Kidney capillary endothelial cell (primary cell): Measurements from ENCODE around the gene PEPD.

Experiments used
- DNase-seq: peaks from one replicate; pipeline ENCODE4 v3.0.0-alpha.2; 2018; ENCODE audit warnings: low spot score

Gene PEPD

DNA sequence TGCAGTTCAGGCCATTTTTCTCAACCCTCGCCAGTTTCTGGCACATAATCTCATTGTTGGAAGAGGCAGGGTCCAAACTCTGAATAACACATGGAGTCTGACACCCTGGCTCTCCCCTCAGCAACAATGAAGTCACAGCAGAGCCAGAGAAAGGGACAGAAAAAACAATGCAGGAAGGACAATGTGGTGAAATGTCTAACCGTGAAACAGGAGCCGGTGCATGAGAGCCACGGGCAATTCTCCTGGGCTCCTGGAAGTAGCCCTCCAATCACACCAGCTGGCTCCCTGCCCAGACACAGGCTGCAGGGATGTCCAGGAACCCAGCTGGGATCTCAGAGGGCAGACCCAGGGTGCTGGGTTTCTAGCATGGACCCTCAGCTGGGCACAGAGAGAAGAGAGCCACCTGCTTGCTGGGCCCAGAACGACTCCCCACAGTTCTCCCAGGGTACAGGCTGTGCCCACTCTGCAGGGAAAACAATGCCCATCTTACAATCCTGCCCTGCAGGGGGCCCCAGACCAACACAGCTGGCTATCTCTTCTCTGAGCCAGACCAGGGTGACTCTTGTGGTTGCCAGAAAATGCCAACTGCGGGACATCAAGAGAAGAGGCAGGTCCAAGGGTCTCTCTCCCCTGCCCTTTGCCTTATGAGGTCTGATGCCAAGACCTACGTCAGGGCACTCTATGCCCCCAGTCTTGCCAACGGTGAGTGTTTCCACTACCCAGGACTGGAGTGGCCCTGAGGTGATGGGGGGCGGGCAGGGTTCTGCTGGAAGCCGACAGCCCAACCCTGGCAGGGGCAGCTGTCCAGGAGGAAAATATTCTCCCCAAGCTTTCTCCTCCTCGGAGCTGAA is 83.5 kb downstream of the PEPD start:
- DNase-seq, result peak; percentile 8

DNA sequence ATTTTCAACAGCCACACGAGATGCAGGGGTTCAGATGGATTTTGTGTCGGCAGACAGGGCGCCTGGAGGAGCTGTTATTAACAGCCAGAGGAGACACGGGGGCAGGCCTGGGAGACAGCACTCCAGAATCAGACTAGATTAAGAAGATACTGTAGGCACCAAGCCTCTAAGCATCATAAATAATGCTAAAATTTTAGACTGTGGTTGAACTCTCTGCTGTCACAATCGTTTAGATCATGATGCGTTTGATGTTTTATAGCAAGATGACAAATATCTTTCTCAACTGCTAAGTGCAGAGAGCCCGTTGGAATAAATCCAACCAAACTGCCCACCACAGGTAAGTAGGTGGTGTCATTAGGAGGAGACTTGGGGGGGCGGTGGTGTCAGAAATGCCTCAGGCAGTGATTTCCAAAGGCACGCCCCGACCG is 84.2 kb downstream of the PEPD start:
- no peak for DNase-seq

DNA sequence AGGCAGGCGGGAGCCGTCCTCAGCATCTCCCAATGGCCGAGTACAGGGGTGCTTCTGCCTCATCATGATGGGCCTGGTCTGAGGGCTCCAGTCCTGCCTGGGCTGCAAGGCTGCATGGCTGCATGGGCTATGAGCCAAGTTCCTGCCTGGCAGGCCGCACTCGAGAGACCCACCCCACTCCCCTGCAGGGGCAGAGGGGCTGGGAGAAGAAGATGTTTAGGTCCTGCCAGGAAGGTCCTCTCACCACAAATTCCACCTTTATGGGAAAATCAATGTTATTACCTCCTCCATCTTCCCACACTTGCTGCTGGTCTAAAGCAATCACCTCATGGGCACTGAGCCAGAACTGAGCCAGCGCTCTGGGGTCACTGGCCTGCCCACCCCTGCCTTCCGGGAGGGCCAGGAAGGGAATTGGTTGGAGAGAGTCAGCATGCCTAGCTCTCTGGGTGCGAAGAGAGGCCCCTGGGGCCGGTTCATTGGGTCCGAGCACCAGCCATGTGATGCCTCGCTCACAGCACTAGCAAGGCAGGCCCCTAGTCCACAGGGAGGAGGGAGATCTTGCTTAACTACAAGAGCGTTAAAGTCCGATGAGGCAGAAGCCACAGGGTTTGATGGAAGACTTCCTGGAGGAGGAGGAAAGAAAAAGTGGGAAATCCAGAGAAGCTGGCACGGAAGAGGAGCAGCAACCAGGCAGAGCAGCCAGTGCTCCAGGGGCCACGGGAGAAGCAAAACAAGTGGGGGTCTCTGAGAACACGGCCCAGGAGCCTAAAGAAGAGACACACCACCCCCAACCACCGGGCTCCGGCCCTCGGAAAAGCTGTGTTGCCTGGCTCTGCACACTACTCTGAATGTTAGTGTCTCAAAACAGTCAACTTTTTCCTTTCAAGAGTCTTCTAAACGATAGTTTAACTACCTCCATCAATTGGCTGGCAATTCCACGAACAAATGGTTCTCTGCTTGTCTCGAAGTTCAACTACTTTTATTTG is 84.9 kb downstream of the PEPD start:
- no peak for DNase-seq

DNA sequence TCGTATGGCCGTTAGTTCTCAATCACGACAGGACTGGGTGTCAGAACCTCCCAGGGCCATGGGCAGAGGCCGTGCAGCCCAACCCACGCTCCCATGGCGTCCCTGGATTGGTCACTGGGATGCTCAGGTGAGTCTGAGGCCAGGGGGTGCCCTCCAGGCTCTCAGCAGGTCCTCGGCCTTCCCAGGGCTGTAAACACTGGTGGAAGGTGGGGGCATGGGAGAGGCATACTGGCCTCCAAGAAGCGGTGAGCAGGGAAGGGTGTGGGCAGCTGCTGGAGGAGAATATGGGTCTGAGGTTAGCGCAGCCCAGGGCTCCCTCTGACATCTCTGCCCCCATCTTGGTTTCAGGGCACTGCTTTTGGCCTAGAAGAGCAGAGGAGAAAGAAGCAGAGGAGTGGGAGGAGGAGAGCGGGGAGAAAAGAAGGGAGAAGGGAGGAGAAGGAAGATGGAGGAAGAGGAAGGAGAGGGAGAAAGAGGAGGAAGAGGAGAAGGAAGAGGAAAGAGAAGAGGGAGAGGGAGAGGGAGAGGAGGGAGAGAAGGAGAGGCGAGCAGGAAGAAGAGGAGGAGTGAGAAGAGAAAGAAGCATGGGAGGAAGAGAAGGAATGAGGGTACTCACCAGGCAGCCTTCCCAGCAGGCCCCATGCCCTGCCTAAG is 85.8 kb downstream of the PEPD start:
- no peak for DNase-seq

DNA sequence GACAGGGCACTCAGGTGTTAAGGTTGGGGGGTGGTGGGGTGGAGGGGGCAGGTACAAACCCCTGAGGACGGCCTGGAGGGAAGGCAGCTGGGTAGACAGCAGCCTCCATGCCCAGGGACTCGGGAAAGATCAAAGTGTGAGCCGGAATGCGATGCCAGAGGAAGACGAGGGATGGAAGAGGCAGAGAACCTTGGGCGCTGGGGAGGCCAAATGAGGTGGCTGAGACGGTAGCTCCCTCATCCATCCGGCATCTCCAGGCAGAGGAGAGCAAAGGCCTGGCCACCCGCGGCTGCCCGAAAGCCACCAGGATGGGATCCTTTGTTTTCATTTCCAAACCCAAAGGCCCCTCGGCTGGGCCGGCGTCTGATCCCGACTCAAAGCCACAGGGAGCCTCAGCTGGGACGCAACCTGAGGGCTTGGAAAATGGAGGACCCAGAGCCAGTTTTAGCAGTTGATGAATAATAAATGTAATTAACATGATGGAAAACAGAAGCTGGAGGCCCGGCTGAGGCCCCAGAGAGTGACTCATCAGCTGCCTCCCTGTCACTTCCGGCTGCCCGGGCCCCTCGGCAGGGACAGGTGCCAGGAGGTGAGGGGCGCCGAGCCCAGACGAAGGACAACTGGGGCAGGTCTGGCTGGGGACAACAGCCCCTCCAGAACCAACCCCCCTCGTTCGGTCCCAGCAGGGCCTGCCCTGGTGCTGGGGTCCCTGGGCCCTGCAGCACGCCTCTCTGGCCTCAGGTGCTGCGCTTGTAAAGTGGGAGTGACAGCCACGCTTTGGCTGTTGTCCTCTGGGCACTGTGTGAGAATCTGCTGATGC is 86.5 kb downstream of the PEPD start:
- no peak for DNase-seq

DNA sequence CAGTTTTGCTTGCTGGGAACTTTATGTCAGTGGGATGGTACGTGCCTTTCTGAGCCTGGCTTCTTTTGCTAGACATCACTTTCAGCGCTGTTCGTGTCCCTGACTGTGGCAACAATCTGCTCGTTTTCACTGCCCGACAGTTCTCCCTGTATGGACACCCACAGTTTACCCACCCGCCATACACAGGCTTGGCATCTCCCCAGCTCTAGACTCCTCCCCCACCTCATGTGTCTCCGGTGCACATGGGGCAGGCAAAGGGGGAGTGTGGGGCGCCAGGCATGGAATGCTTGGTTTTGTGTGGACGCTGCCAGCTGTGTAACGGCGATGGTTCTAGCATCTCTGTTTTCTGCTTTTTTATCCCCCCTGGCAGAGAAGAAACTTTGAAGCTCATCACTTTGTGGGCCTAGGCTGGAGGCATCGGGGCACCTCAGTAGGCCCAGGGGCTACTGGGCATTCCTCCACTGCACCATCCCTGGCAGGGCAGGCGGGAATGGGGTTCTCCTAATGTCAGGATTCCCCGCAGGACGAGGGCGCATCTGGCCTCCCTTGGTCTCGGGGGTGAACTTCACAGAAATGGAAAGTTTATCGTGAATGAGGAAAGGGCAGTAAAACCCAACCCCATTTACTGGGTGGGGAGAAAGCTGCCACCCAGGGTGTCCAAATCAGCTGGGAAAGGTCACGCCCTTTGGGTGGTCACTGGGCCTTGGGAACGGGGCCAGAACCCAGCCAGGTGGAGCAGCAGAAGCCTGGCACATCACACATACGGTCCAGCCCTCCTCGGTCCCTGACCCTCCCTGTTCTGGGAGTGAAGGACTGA is 87.3 kb downstream of the PEPD start:
- no peak for DNase-seq

DNA sequence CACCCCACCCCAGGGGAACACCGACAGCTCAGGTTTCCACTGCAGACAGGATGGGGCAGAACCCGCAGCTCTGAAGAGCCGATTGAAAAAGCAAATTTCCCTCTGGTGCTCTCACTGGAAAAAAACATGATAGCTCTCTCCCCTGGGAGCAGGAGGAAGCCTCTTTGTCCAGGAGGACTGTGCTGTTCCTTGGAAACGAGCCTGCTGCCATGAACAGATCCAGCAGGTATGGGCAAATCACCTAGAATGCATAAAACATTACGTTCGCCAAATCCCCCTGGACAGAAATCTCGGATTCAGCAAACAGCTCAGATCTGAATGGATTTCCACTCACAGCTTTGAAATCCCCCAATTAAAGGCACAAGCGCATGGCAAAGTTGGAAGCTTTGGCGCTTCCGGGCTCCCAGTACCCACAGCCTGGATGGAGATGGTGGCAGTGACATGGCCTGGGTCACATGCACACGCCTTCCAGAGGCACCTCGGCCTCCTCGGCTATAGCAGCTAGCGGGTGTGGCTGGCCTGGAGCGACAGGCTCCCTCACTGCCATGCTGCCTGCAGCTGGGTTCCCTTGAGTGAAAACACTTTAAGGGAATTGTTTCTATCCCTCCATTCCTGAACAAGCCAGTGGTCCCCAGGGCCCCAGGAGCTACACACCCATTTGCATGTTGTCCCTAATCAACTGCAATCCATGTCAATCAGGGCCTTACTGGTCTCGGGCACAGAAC is 89.0 kb downstream of the PEPD start:
- no peak for DNase-seq

DNA sequence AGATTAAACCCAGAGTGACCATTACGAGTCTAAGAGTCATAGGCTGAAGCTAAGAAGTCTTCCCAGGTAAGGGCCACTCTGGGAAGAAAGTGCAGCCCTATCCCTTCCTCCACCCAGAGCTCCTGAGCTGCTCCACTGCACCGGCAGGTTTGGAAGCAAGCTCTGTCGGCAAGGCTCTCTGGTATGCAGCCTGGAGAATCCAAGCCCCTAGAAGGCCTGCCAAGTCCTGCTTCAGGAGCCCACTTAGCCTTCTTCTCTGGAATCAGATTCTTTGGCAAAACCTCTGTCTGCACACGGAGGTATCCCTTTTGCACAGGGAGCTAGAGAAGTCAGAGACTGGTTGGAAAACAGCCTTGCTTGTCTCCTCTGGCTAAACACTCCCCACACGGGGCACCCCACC is 89.6 kb downstream of the PEPD start:
- DNase-seq, result no peak

DNA sequence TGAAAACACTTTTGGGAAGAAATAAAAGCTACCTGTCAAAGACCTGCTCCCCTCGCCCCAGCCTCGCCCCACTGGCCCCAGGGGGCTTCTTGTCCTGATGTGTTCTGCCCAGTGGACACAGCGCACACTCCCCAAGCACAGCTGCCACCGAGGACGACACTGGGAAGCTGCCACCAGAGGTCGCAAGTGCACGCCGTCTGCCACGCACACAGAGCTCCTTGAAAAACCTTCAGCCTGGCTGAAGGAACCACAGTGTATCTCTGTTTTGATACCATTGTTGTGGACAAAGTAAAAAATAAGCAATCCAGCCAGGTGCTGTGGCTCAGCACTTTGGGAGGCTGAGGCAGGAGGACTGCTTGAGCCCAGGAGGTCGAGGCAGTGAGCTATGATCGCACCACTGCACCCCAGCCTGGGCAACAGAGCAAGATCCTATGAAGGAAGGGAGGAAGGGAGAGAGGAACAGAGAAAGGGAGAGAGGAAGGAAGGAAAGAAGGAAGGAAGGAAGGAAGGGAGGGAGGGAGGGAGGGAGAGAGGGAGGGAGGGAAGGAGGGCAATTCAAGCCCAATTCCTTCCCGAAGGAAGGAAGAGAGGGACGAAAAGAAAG is 90.8 kb downstream of the PEPD start:
- DNase-seq, result peak; percentile 52

DNA sequence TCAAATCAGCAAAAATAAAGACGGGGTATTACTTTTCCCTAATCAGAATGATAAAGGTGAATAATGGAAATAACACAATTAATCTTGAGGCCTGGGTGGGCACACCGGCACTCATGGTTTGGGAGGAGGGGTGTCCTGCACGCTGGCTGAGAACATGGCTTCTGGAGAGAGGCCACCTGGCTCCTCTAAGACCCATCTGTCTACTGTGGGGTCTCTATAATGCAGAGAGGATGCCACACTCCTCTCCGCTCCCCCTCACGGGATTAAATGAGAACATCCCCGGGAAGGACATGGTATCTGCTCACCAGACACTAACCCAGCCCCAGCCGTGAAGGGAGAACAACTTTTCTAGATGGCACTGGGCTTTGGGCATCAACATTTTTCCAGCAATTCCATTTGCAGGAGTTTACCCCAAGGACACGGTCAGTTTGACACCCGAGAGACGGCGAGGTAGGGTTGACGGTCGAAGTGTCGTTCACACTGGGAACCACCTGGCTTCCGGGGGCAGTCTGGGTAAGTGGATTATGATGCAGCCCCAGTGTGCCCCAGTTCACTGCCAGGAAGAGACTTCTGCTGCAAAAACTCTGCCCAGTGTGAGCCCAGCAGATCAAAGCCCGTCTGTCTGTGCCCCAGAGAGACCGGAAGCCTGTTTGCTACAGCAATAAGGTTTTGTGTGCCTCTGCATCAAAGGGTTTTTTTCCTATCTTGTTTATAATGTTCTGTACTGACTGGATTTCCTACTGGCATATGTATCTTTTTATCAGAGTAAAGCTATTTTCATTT is 91.5 kb downstream of the PEPD start:
- DNase-seq, result no peak

DNA sequence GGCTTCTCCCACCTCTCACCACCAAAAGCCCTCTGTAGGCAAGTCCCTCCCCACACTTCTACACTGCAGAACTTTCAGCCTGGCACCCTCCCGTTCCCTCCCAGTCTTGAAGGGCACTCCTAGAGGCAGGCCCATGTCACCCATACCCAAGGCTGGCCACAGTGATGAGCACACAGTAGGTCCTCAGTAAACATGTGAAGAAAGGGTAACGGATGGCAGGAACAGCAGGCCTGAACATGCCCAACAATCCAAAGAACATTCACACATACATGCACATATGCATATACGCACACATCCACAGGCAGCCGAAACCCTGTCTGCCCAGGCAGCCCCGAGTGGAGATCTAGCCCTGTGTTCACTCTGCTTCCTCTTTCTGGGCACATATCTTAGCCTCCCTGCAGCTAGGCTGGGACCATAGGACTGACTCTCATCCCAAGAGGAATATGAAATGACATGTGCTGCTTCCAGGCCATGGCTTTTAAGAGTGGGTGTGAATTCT is 92.9 kb downstream of the PEPD start:
- DNase-seq, result no peak

DNA sequence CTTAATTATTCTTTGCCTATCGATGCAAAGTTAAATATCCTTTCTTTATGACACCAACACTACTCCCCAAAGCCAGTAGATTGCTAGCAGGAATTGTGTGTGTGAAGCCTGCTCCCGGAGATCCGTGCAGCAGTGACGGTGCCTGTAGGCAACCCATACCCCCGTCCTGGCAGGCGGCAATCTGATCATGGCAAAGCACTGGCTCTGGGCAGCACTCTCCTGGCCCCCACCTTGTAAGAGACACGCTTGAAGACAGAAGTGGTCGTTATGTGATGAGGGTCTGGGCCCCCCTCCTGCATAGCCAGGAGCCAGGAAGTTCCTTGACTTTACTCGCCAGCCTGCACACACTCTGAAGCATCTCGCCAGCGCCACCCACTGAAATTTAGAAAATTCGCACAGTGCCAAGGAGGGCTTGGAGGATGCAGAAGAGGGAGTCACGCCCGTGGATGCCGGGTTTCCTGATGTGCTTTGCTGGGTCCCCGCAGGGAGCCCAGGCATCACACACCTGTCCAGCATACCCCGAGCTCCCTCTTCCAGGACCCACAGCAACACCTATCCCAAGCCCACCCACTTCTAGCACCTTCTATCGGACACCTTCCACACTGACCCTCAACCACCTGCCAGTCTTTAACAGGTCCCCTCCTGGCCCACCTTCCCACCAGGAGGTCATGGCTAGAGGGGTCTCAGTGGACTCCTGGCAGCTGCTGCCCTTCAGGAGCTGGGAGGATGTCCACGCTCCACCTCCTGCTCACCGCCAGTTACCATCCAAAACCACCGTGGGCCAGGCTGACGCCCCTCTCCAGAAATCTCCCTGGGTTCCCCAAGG is 93.6 kb downstream of the PEPD start:
- DNase-seq, result no peak

DNA sequence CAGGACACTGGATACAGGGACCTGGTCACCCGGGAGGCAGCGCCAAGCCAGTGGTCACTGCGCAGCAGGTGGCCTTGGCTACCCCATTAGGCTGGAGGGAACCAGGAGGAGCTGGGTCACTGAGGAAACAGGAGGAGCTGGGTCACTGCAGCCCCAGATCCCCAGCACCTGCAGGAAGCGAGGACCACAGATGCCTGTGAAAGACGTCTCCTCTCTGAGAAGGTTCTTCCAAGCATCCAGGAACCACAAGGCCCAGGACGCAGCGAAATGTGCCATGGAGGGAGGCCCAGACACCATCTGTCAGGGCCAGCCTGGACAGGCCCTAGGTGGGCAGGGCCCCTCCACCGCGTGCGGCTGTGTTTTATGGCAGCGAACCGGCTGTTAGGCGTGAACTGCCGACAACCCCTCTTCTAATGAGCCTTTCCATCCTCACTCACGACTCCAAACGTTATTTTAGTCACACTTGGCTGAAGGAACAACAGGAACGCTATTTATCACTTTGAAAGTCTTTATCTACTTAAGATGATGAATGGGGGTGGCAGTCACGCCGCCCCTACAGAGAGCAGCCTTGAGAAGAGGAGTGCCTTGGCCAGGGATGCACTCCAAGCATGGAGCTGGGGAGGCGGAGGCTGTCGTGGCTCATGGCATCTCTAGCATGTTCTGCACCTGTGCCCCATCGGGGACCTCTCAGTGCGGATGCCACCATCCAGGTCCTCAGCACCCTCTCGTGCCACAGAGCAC is 94.8 kb downstream of the PEPD start:
- DNase-seq, result no peak

DNA sequence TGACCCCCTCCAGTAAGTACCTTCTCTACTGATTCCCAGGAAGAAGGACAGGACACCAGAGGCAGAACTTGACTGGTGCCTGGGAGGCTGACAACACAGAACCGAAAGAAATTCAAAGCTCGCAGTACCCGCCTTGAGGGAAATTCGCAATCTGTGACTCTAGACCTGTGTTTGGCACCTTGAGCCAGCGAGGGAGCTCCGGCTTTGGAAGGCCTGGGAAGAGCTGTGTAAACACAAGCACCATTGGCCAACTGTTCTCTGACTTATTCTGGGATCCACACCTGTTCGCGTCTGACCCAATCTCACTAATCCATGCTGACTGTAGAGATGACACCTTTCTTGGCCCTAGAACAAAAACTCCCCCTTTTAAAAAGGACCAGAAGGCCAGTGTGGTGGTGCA is 97.4 kb downstream of the PEPD start:
- no peak for DNase-seq

DNA sequence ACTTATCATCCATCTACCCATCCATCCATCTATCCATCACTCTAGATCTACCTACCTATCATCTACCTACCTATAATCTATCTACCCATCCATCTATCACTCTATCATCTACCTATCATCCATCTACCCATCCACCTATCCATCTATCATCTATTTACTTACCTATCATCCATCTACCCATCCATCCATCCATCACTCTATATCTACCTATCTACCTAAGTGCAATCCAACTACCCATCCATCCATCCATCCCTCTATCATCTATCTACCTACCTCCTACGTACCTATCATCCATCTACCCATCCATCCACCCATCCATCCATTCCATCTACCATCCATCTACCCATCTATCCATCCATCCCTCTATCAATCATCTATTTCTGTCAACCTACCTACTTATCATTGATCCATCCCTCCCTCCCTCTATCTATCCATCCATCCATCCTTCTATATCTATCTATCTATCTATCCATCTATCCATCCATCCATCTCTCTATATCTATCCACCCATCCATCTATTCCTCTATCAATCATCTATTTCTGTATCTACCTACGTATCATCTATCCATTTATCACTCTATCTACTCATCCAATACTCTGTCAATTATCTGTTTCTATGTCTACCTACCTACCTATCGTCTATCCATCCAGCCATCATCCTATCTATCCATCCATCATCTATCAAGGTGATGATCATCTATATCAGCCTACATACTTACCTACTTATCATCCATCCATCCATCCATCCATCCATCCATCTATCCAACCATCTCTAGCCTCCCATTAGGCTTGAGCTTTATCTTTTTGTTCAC is 99.0 kb downstream of the PEPD start:
- DNase-seq, result no peak

DNA sequence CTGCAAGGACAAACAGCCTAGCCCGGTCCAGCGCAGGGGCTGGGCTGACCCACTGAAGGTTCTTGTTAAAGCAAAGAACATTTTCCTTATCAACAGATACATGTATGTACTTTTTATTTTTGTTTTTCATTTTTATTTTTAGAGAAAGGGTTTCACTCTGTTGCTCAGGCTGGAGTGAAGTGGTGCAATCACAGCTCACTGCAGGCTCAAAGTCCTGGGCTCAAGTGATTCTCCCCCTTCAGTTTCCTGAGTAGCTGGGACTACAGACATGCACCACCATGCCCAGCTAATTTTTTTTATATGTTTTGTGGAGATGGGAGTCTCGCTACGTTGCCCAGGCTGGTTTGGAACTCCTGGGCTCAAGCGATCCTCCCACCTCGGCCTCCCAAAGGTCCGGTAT is 100.2 kb downstream of the PEPD start:
- DNase-seq, result no peak
